A673 (cell line): ENCODE measurements around the gene PYGO2.
"Not testable (repeated sequence)": the region's sequence is repeated elsewhere in the genome, so short reads cannot be mapped to it uniquely, and the experiment has no call there.

ENCODE experiments used
- EZH2 ChIP-seq: fragments of 200-600 bp; sonication (generic); IDR thresholded peaks from 2 replicates; pipeline ENCODE4 v1.6.1; 2017; ENCODE audit warnings: borderline replicate concordance, low read depth, mild to moderate bottlenecking, mixed read lengths, antibody characterized with exemption, low read length; ENCODE audit not compliant: poor library complexity, severe bottlenecking
- TF ChIP-seq, protein P1 (sequence below): fragments of 300-800, 200-600 bp; sonication (generic); conservative IDR thresholded peaks from 2 replicates; pipeline ENCODE4 v1.5.1; 2017; ENCODE audit warnings: low read depth, mild to moderate bottlenecking, antibody characterized with exemption, low read length, moderate library complexity, mixed read lengths

DNA sequence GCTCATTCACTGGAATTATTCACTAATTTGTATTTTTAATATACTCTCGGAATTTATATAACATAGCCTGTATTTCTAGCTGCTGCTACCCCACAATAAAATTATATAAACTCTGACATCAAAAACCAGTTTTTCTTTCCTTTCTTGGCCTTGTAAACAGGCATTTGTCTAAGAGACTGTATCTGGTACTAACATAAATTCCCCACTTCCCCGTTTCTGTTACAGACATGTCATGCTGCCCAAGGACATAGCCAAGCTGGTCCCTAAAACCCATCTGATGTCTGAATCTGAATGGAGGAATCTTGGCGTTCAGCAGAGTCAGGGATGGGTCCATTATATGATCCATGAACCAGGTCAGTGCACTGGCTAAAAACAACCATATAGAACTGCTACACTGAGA is 16.2 kb upstream of the PYGO2 start:
- TF ChIP-seq, protein P1, sequence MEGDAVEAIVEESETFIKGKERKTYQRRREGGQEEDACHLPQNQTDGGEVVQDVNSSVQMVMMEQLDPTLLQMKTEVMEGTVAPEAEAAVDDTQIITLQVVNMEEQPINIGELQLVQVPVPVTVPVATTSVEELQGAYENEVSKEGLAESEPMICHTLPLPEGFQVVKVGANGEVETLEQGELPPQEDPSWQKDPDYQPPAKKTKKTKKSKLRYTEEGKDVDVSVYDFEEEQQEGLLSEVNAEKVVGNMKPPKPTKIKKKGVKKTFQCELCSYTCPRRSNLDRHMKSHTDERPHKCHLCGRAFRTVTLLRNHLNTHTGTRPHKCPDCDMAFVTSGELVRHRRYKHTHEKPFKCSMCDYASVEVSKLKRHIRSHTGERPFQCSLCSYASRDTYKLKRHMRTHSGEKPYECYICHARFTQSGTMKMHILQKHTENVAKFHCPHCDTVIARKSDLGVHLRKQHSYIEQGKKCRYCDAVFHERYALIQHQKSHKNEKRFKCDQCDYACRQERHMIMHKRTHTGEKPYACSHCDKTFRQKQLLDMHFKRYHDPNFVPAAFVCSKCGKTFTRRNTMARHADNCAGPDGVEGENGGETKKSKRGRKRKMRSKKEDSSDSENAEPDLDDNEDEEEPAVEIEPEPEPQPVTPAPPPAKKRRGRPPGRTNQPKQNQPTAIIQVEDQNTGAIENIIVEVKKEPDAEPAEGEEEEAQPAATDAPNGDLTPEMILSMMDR: not testable (repeated sequence)
- not testable (repeated sequence) for TF ChIP-seq EZH2
